Measurements from ENCODE around the gene ZSCAN25. TPM values are rescaled to one million over a fixed set of nuclear protein-coding genes. Genes with fewer than 3 reads are reported as not detected.

The ZSCAN25 gene
- total and polyA plus RNA-seq, 10 donors, result 3.8 to 30.8 (median 24.9) TPM

- H3K9me3 ChIP-seq, result no peaks in the 10 kb centered on the region
- TF ChIP-seq POLR2AphosphoS5 (IDR thresholded peaks at IDR 0.05) (no peak), CTCF (IDR thresholded peaks at IDR 0.05 in 8 of 11, conservative IDR thresholded peaks at IDR 0.05 in 3 of 11) (no peak), POLR2A (IDR thresholded peaks at IDR 0.05) (no peak)
- H3K36me3 ChIP-seq, result peaks cover 2 to 56% (median 54%) of the 10 kb centered on the region in 6 donors
- peaks cover 14 to 71% (median 35%) of the 10 kb centered on the region in 6 donors for H3K4me1 ChIP-seq
- intact Hi-C loops (cut with DNase I; ENCODE audit: low total_unique reads), result no loop called here
- H3K27me3 ChIP-seq (replicated peaks in 1 of 7), result no peaks in the 10 kb centered on the region
- no peak for DNase-seq
- H3K27ac ChIP-seq, result no peak overlapping the region
- H3K4me3 ChIP-seq, result no peak overlapping the region
- 91 to 97% (median 97%) methylated on average over 3 of the region's 3 CpGs for WGBS, 5 donors
Measured at GRCh38 chr7:99618726-99619125, 2.0 kb downstream of the ZSCAN25 start.

- Histone ChIP-seq H3K27me3 (replicated peaks in 1 of 7) (no peaks in the 10 kb centered on the region), H3K36me3 (peaks cover 6 to 65% (median 63%) of the 10 kb centered on the region in 6 donors)
- no peak for DNase-seq
Measured at GRCh38 chr7:99619571-99620130, 2.9 kb downstream of the ZSCAN25 start.

GRCh38 chr7:99621271-99621670 is 4.5 kb downstream of the ZSCAN25 start:
- WGBS, 5 donors, result 87 to 93% (median 90%) methylated on average over 5 of the region's 5 CpGs
- Histone ChIP-seq H3K36me3 (peaks cover 6 to 81% (median 79%) of the 10 kb centered on the region in 6 donors), H3K27ac (no peak overlapping the region), H3K4me1 (peaks cover 14 to 86% (median 38%) of the 10 kb centered on the region in 6 donors), H3K4me3 (no peak overlapping the region), H3K9me3 (no peaks in the 10 kb centered on the region), H3K27me3 (replicated peaks in 1 of 7) (no peaks in the 10 kb centered on the region)
- intact Hi-C loops (cut with DNase I; ENCODE audit: low total_unique reads), result no loop called here
- TF ChIP-seq POLR2A (IDR thresholded peaks at IDR 0.05) (no peak), CTCF (IDR thresholded peaks at IDR 0.05 in 8 of 11, conservative IDR thresholded peaks at IDR 0.05 in 3 of 11) (no peak), POLR2AphosphoS5 (IDR thresholded peaks at IDR 0.05) (no peak)
- no peak for DNase-seq

More at GRCh38 chr7:99619571-99620130, 2.9 kb downstream of the ZSCAN25 start:
- no peaks in the 10 kb centered on the region for H3K9me3 ChIP-seq
- H3K4me1 ChIP-seq, result peaks cover 14 to 80% (median 40%) of the 10 kb centered on the region in 6 donors
- intact Hi-C loops (cut with DNase I; ENCODE audit: low total_unique reads), result no loop called here
- H3K27ac ChIP-seq, result no peak overlapping the region
- WGBS, 5 donors, result 93 to 98% (median 96%) methylated on average over 12 to 18 of the region's 18 CpGs
- H3K4me3 ChIP-seq, result no peak overlapping the region
- TF ChIP-seq CTCF (IDR thresholded peaks at IDR 0.05 in 8 of 11, conservative IDR thresholded peaks at IDR 0.05 in 3 of 11), result no peak
- TF ChIP-seq POLR2A (IDR thresholded peaks at IDR 0.05), result no peak
- no peak for TF ChIP-seq POLR2AphosphoS5 (IDR thresholded peaks at IDR 0.05)

- 87 to 96% (median 93%) methylated on average over 10 of the region's 10 CpGs for WGBS, 5 donors
- no peaks in the 10 kb centered on the region for H3K27me3 ChIP-seq (replicated peaks in 1 of 7)
- peaks cover 11 to 79% (median 32%) of the 10 kb centered on the region in 6 donors for H3K4me1 ChIP-seq
- intact Hi-C loops (cut with DNase I; ENCODE audit: low total_unique reads), result no loop called here
- no peak overlapping the region for H3K4me3 ChIP-seq
- peaks cover 6 to 94% (median 92%) of the 10 kb centered on the region in 6 donors for H3K36me3 ChIP-seq
- TF ChIP-seq POLR2AphosphoS5 (IDR thresholded peaks at IDR 0.05), result no peak
- no peak for TF ChIP-seq POLR2A (IDR thresholded peaks at IDR 0.05)
- no peak for TF ChIP-seq CTCF (IDR thresholded peaks at IDR 0.05 in 8 of 11, conservative IDR thresholded peaks at IDR 0.05 in 3 of 11)
- H3K27ac ChIP-seq, result no peak overlapping the region
- DNase-seq, result no peak
- no peaks in the 10 kb centered on the region for H3K9me3 ChIP-seq
Measured at GRCh38 chr7:99622596-99622995, 5.8 kb downstream of the ZSCAN25 start.

Measured in spleen (tissue), 11 donors.